ENCODE measurements around the gene FBXW5.

DNA sequence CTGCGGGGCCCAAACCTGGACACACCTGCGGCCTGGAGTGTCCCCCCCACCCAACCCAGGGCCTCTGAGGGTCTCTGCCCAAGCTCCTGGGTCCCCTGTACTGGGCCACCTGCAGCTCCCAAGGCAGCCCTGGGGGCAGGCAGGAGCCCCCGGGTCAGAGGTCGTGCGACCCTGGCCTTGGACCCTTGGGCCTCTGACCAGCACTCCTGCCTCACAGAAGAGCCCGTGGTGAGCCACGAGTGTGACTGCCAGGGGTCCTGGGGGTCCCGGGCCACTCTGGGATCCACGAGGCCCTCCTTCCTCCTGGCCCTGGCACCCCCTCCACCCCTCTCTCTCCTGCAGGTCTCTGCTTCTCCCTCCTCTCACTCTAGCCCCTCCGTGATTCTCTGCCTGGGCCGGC, 27.8 kb upstream of the FBXW5 start:
- no peak for TF ChIP-seq POLR2A (IDR thresholded peaks at IDR 0.05)
- TF ChIP-seq, protein P1, sequence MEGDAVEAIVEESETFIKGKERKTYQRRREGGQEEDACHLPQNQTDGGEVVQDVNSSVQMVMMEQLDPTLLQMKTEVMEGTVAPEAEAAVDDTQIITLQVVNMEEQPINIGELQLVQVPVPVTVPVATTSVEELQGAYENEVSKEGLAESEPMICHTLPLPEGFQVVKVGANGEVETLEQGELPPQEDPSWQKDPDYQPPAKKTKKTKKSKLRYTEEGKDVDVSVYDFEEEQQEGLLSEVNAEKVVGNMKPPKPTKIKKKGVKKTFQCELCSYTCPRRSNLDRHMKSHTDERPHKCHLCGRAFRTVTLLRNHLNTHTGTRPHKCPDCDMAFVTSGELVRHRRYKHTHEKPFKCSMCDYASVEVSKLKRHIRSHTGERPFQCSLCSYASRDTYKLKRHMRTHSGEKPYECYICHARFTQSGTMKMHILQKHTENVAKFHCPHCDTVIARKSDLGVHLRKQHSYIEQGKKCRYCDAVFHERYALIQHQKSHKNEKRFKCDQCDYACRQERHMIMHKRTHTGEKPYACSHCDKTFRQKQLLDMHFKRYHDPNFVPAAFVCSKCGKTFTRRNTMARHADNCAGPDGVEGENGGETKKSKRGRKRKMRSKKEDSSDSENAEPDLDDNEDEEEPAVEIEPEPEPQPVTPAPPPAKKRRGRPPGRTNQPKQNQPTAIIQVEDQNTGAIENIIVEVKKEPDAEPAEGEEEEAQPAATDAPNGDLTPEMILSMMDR (IDR thresholded peaks at IDR 0.05) = no peak
